Lower leg skin (tissue), 3 donors: ENCODE results near the gene COL4A2.

Source experiments
- CTCF ChIP-seq, 3 donors: fragments of 450-650 bp; IDR thresholded peaks; one replicate each; pipeline ENCODE4 v1.5.1; 2016; ENCODE audit warnings: antibody characterized with exemption in 3 of 3, mild to moderate bottlenecking in 3 of 3, moderate library complexity in 2 of 3
- POLR2A ChIP-seq, 2 donors: fragments of 450-650 bp; IDR thresholded peaks; one replicate each; pipeline ENCODE4 v1.6.1; 2016 to 2017; ENCODE audit warnings: antibody characterized with exemption in 2 of 2, mild to moderate bottlenecking in 1 of 2, moderate library complexity in 1 of 2

- TF ChIP-seq CTCF (IDR thresholded peaks at IDR 0.05) (no peak), POLR2A (IDR thresholded peaks at IDR 0.05) (no peak)
Measured at GRCh38 chr13:110421061-110421460, 114.0 kb downstream of the COL4A2 start.
